ENCODE results near the gene CRTC1.

- TF ChIP-seq CTCF (IDR thresholded peaks at IDR 0.05; ENCODE audit: insufficient read depth, low read length, poor library complexity, severe bottlenecking), result no peak
- no peak for TF ChIP-seq EZH2phosphoT487 (conservative IDR thresholded peaks at IDR 0.05; ENCODE audit: low read length)
Measured at GRCh38 chr19:18668252-18668631, 15.2 kb upstream of the CRTC1 start.

Measured in SU-DHL-6 (cell line).